Heart left ventricle (tissue), 13 donors: ENCODE measurements around the gene CRIP2.
A peak's percentile ranks its signal among the peaks of the same experiment; 100 is the strongest.

Source experiments
- CTCF ChIP-seq, 12 donors: fragments of 200-600 bp; sonication (generic) in 4 of 12; IDR thresholded peaks; one replicate each; pipeline versions ENCODE4 v1.5.0 to v1.8.0; 2018 to 2022; ENCODE audit warnings: antibody characterized with exemption in 12 of 12, mild to moderate bottlenecking in 5 of 12
- POLR2A ChIP-seq, 2 donors: fragments of 450-650 bp; IDR thresholded peaks; one replicate each; pipeline ENCODE4 v1.6.1; 2017; ENCODE audit warnings: antibody characterized with exemption in 2 of 2, mild to moderate bottlenecking in 2 of 2, moderate library complexity in 2 of 2
- donor health status: ischemic (EF 13 %, LVEDD 7.1; RV severe dilation, severe dysfunction).
- donor health status: DM: no; HTN: yes; CAD: no.
- donor health status: DM: no; HTN: no; CAD: no.
- donor health status: ischemic (EF 25% LVEDD 6.9; RV normal size, moderate dysfunction).
- donor health status: ischemic (EF 25% LVEDD 5.7; RV mildly dilated, moderate dysfunction).
- donor health status: ischemic (EF 35%, LVEDD 5.7; RV mildly dilated, moderate dysfunction).
- donor health status: nonischemic (EF 11% LVEDD 7.7; RV severe dilation, severe dysfunction).
- donor health status: DM: yes; HTN: yes; CAD: no.
- donor health status: PGD.
- donor health status: ischemic (EF 29% LVEDD 5.4; RV normal size, mild dysfunction).
- donor health status: nonischemic (EF 23%, LVEDD 6.1; RV moderate dilation, normal function).

DNA sequence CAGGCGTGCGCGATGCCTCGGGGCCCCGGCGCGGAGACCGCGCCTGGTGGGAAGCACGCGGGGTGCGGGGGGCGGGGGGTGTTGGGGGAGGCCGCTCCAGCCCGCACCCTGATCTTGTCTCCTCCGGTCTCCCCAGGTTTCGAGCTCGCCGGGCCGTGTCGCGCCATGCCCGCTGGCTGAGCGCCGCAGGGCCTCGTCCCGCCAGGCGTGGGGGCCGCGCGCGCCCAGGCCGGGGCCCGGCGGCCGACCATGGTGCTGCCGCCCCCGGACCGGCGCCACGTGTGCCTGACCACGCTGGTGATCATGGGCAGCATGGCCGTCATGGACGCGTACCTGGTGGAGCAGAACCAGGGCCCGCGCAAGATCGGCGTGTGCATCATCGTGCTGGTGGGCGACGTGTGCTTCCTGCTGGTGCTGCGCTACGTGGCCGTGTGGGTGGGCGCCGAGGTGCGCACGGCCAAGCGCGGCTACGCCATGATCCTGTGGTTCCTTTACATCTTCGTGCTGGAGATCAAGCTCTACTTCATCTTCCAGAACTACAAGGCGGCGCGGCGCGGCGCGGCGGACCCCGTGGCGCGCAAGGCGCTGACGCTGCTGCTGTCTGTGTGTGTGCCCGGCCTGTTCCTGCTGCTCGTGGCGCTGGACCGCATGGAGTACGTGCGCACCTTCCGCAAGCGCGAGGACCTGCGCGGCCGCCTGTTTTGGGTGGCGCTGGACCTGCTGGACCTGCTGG is 54.1 kb downstream of the CRIP2 start:
- peak in 5 of 12 donors; percentile 17 to 45 (median 21) for TF ChIP-seq CTCF (IDR thresholded peaks at IDR 0.05)
- TF ChIP-seq POLR2A (IDR thresholded peaks at IDR 0.05): no peak
